ENCODE measurements around the gene RFNG.

The RFNG gene

DNA sequence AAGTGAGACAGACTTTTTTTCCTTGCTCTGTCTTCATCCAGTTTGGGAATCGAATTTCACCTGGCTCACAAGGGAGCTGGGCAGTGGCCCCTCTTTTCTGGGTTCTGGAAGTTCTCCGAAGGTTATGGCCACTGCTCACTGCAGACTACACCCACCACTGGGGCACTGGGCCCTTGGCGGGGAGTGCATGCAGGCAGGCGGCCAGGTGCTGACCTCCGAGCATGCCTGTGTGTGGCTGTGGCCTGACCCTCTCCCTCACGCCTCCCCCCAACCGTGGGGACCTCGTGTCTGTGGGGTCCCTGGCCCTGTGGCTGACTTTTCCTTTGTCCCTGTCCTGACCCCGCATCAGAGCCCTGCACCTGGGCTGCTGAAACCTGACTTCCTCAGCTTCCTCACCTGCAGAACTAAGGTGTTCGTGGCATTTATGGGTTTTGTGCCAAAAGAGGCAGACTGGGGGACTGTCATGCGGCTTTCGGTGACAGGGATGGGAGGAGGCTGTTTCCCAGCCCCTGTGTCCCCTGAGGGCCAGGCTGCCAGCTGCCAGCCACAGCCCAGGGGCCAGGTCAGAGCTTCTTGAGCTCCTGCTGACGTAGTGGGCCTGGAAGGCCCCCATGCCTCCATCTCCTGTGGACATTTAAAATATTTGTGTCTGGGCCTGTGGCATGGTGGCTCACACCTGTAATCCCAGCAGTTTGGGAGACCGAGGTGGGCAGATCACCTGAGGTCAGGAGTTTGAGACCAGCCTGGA is 52.7 kb downstream of the RFNG start:
- FAIRE-seq, result no peak

DNA sequence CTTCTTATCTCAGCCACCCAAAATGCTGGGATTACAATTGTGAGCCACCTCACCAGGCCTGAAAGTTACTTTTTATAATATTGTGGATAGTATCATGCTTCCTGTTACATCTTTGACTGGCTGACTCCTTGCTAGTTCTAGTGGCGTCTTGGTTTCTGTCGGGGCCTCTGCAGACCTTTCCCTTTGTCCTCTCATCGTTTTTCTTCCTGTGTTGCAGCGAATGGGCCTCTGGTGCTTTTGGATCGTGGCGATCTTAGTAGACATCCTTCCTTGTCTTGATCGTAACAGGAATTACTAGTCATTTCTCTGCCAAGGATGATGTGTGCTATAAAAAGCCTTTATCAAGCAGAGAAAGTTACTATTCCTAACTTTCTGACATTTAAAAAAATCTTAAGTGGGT is 53.4 kb downstream of the RFNG start:
- no peak for FAIRE-seq

Data from endometrium (tissue), 2 donors.